ENCODE measurements around the gene BNIP2. TPM values are rescaled to one million over a fixed set of nuclear protein-coding genes. Genes with fewer than 3 reads are reported as not detected.

BNIP2 gene
- total RNA-seq, 1 experiment from 2014 or later: 43.5 TPM

DNA sequence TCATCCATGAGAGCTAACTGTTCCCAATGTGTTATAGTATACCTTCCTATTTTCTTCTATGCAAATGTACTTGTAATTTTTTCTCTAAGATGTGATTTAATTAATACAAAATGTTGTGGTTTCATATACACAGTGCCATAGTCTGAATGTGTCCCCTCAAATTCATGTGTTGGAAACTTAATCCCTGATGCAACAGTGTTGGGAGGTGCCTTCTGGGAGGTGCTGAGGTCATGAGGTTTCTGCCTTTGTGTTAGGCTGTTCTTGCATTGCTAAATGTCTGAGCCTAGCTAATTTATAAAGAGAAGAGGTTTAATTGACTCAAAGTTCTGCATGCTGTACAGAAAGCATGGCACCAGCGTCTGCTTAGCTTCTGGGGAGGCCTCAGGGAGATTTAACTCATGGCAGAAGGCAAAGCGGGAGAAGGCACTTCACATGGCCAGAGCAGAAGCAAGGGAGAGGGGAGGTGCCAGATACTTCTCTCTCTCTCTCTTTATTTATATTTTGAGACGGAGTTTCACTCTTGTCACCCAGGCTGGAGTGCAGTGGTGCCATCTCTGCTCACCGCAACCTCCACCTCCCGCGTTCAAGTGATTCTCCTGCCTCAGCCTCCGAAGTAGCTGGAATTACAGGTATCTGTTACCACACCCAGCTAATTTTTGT lies 34.7 kb upstream of the BNIP2 start:
- Histone ChIP-seq H2AFZ (ENCODE audit: low read length) (no peak overlapping the region), H3K79me2 (ENCODE audit: insufficient read depth, low read length) (no peaks in the 10 kb centered on the region)

More for the DNA sequence above, 34.7 kb upstream of the BNIP2 start:
- no peaks in the 10 kb centered on the region for H3K79me1 ChIP-seq (ENCODE audit: insufficient read depth, low read depth, low read length, poor library complexity, severe bottlenecking)
- H3K4me1 Mint-ChIP-seq: no peaks in the 10 kb centered on the region
- no peak overlapping the region for H3T11ph ChIP-seq (ENCODE audit: low read length)
- H4K5ac ChIP-seq (ENCODE audit: insufficient read length, low read depth, low read length): no peak overlapping the region
- no peak overlapping the region for H2BK20ac ChIP-seq (ENCODE audit: low read depth, low read length, poor library complexity, severe bottlenecking)
- H2AK5ac ChIP-seq (ENCODE audit: insufficient read length, low read length): no peak overlapping the region
- H3K9me3 Mint-ChIP-seq: no peaks in the 10 kb centered on the region
- H3K56ac ChIP-seq (ENCODE audit: insufficient read length, low read depth, low read length): no peak overlapping the region
- H3K4me3 Mint-ChIP-seq: no peak overlapping the region
- no peak overlapping the region for H3K27ac ChIP-seq (ENCODE audit: insufficient read length, low read depth, low read length)
- no peaks in the 10 kb centered on the region for H3K27me3 ChIP-seq (ENCODE audit: insufficient read depth, low read length)
- no peaks in the 10 kb centered on the region for H3K36me3 Mint-ChIP-seq (ENCODE audit: insufficient read depth in 1 of 3, low read depth in 3 of 3)
- no peak overlapping the region for H4K8ac ChIP-seq (replicated peaks; ENCODE audit: insufficient read length, low read depth, low read length)
- no peak overlapping the region for H4K91ac ChIP-seq (ENCODE audit: insufficient read length, low read depth, low read length)
- no peak overlapping the region for H3K27ac Mint-ChIP-seq
- H2BK120ac ChIP-seq (ENCODE audit: low read depth, low read length, poor library complexity, severe bottlenecking): no peak overlapping the region
- H3K23ac ChIP-seq (ENCODE audit: insufficient read length, low read depth, low read length): no peak overlapping the region
- H3K4ac ChIP-seq (ENCODE audit: low read depth, low read length): no peak overlapping the region
- no peaks in the 10 kb centered on the region for H3K4me1 ChIP-seq (ENCODE audit: insufficient read depth, low read length)
- no peak for DNase-seq
- H2BK5ac ChIP-seq (ENCODE audit: insufficient read length, low read length): no peak overlapping the region
- no peak overlapping the region for H3K14ac ChIP-seq (ENCODE audit: insufficient read depth, low read length)
- no peak overlapping the region for H3K18ac ChIP-seq (ENCODE audit: insufficient read length, low read depth, low read length)
- no peaks in the 10 kb centered on the region for H3K27me3 Mint-ChIP-seq (ENCODE audit: low read depth)
- H2BK12ac ChIP-seq (ENCODE audit: insufficient read length, low read depth, low read length): no peak overlapping the region
- H3K4me2 ChIP-seq (ENCODE audit: insufficient read depth, insufficient read length, low read length): no peak overlapping the region
- TF ChIP-seq, protein P1, sequence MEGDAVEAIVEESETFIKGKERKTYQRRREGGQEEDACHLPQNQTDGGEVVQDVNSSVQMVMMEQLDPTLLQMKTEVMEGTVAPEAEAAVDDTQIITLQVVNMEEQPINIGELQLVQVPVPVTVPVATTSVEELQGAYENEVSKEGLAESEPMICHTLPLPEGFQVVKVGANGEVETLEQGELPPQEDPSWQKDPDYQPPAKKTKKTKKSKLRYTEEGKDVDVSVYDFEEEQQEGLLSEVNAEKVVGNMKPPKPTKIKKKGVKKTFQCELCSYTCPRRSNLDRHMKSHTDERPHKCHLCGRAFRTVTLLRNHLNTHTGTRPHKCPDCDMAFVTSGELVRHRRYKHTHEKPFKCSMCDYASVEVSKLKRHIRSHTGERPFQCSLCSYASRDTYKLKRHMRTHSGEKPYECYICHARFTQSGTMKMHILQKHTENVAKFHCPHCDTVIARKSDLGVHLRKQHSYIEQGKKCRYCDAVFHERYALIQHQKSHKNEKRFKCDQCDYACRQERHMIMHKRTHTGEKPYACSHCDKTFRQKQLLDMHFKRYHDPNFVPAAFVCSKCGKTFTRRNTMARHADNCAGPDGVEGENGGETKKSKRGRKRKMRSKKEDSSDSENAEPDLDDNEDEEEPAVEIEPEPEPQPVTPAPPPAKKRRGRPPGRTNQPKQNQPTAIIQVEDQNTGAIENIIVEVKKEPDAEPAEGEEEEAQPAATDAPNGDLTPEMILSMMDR (conservative IDR thresholded peaks at IDR 0.05): no peak
- H4K20me1 ChIP-seq (ENCODE audit: control insufficient read depth, insufficient read depth, insufficient read length): no peaks in the 10 kb centered on the region
- WGBS (ENCODE audit: extremely low coverage, insufficient read length, low lambda C conversion rate): no CpG with 5 or more reads among the region's 7 CpGs
- H3K9ac ChIP-seq (ENCODE audit: extremely low read depth, insufficient read length, low read length): no peak overlapping the region
- H3K23me2 ChIP-seq (ENCODE audit: insufficient read length, low read depth, low read length, poor library complexity, severe bottlenecking): no peaks in the 10 kb centered on the region
- H3K9me3 ChIP-seq (ENCODE audit: control insufficient read depth, low read depth, low read length): no peaks in the 10 kb centered on the region
- no peak overlapping the region for H2BK15ac ChIP-seq (ENCODE audit: low read depth, low read length)
